ENCODE results near the gene SNPH. TPM values are rescaled to one million over a fixed set of nuclear protein-coding genes. Genes with fewer than 3 reads are reported as not detected.

The SNPH gene
- total and polyA plus RNA-seq, 7 donors = 1.0 to 9.3 (median 3.7) TPM

DNA sequence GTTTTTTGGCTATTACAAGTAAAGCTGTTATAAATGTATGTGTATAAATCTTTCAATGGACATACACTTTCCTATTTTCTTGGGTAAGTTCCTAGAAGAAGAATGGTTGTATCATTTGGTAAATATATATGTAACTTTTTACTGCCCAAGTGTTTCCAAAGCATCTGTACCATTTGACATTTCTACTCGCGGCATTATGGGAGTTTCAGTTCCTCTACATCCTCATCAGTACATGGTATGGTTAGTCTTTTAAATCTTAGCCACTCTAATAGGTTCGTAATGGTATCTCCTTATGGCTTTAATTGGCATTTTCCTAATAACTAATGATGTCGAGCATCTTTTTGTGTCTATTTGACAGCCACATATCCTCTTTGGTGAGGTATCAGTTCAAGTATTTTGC, 12.9 kb downstream of the SNPH start:
- WGBS, 3 donors = 92 to 97% (median 92%) methylated on average over 4 of the region's 4 CpGs
- TF ChIP-seq CTCF (IDR thresholded peaks at IDR 0.05) = no peak
- peaks cover 13% of the 10 kb centered on the region for H3K4me1 ChIP-seq
- intact Hi-C loops (cut with DNase I) = no loop called here
- no peaks in the 10 kb centered on the region for H3K27me3 ChIP-seq (ENCODE audit: insufficient read depth in 3 of 3, low read length in 2 of 3)
- no peak overlapping the region for H3K4me3 ChIP-seq
- ATAC-seq (no peak), DNase-seq (no peak)
- H3K36me3 ChIP-seq (ENCODE audit: insufficient read depth in 1 of 2, low read depth in 1 of 2) = no peaks in the 10 kb centered on the region
- H3K27ac ChIP-seq = no peak overlapping the region
- no peaks in the 10 kb centered on the region for H3K9me3 ChIP-seq

GRCh38 chr20:1280195-1281102, 14.4 kb downstream of the SNPH start:
- ATAC-seq (peak; percentile 83 to 90 (median 89)), DNase-seq (no peak)
- no peak for TF ChIP-seq CTCF (IDR thresholded peaks at IDR 0.05)
- Histone ChIP-seq H3K9me3 (no peaks in the 10 kb centered on the region), H3K36me3 (ENCODE audit: insufficient read depth in 1 of 2, low read depth in 1 of 2) (no peaks in the 10 kb centered on the region), H3K27me3 (ENCODE audit: insufficient read depth in 3 of 3, low read length in 2 of 3) (no peaks in the 10 kb centered on the region), H3K4me3 (no peak overlapping the region), H3K27ac (peak overlapping the region; percentile 55), H3K4me1 (peaks cover 13% of the 10 kb centered on the region)
- intact Hi-C loops (cut with DNase I) = no loop called here
- WGBS, 3 donors = 36 to 55% (median 41%) methylated on average over 6 of the region's 6 CpGs

- TF ChIP-seq CTCF (IDR thresholded peaks at IDR 0.05) = no peak
- Histone ChIP-seq H3K36me3 (ENCODE audit: insufficient read depth in 1 of 2, low read depth in 1 of 2) (no peaks in the 10 kb centered on the region), H3K9me3 (no peaks in the 10 kb centered on the region), H3K4me3 (no peak overlapping the region), H3K27ac (no peak overlapping the region), H3K4me1 (peaks cover 13% of the 10 kb centered on the region), H3K27me3 (ENCODE audit: insufficient read depth in 3 of 3, low read length in 2 of 3) (no peaks in the 10 kb centered on the region)
- ATAC-seq (no peak), DNase-seq (no peak)
- 41 to 49% (median 46%) methylated on average over 7 of the region's 7 CpGs for WGBS, 3 donors
- intact Hi-C loops (cut with DNase I) = no loop called here
Observed at GRCh38 chr20:1281279-1282057, 15.4 kb downstream of the SNPH start.

- no peak for DNase-seq
- Histone ChIP-seq H3K9me3 (no peaks in the 10 kb centered on the region), H3K27ac (no peak overlapping the region), H3K27me3 (ENCODE audit: insufficient read depth in 3 of 3, low read length in 2 of 3) (no peaks in the 10 kb centered on the region), H3K36me3 (ENCODE audit: insufficient read depth in 1 of 2, low read depth in 1 of 2) (no peaks in the 10 kb centered on the region), H3K4me3 (no peak overlapping the region), H3K4me1 (peaks cover 13% of the 10 kb centered on the region)
- no peak for ATAC-seq
- no peak for TF ChIP-seq CTCF (IDR thresholded peaks at IDR 0.05)
- WGBS, 3 donors = 70 to 79% (median 71%) methylated on average over 3 of the region's 3 CpGs
- intact Hi-C loops (cut with DNase I) = no loop called here
Observed at GRCh38 chr20:1282966-1283365, 16.9 kb downstream of the SNPH start.
